ENCODE data around the gene LYG2.

DNA sequence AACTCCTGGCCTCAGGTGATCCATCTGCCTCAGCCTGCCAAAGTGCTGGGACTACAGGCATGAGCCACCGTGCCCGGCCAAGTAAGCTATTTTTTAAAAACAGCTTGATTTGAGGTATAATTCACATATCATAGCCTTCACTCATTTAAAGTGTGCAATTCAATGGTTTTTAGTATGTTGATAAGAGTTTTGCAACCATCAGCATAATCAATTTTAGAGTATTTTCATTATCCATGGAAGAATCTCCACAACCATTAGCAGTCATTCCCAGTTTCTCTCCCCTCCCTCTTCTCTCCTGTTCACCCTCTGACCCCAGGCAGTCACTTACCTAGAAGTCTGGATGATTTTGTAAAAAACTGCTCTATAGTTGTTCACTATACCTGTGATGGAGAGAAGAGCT lies 4.7 kb upstream of the LYG2 start:
- TF ChIP-seq, protein P1, sequence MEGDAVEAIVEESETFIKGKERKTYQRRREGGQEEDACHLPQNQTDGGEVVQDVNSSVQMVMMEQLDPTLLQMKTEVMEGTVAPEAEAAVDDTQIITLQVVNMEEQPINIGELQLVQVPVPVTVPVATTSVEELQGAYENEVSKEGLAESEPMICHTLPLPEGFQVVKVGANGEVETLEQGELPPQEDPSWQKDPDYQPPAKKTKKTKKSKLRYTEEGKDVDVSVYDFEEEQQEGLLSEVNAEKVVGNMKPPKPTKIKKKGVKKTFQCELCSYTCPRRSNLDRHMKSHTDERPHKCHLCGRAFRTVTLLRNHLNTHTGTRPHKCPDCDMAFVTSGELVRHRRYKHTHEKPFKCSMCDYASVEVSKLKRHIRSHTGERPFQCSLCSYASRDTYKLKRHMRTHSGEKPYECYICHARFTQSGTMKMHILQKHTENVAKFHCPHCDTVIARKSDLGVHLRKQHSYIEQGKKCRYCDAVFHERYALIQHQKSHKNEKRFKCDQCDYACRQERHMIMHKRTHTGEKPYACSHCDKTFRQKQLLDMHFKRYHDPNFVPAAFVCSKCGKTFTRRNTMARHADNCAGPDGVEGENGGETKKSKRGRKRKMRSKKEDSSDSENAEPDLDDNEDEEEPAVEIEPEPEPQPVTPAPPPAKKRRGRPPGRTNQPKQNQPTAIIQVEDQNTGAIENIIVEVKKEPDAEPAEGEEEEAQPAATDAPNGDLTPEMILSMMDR (IDR thresholded peaks at IDR 0.05) = no peak
- TF ChIP-seq POLR2A (IDR thresholded peaks at IDR 0.05) = no peak
- TF ChIP-seq EP300 (IDR thresholded peaks at IDR 0.05) = no peak

Measured in stomach (tissue), 4 donors.